H1 (cell line): Measurements from ENCODE around the gene HSPA5. TPM values are rescaled to one million over a fixed set of nuclear protein-coding genes. Genes with fewer than 3 reads are reported as not detected.
"Not testable (repeated sequence)": the region's sequence is repeated elsewhere in the genome, so short reads cannot be mapped to it uniquely, and the experiment has no call there.

Experiments used
- CTCF ChIA-PET: fragments of 300-600 bp; sonication (Branson Sonifier 250); formaldehyde crosslinking; loops from one replicate; lab custom pipeline; 2021; ENCODE audit not compliant: partially characterized antibody; lab: Charles Lee
- POLR2A ChIA-PET: fragments of 300-600 bp; sonication (Branson Sonifier 250); formaldehyde crosslinking; loops from one replicate; lab custom pipeline; 2021; ENCODE audit warnings: inconsistent platforms; ENCODE audit not compliant: partially characterized antibody; lab: Charles Lee
- DNase-seq, 2 experiments: peaks; one replicate each; pipeline versions ENCODE4 v3.0.0 to v3.0.0-alpha.2; 2010 to 2022; ENCODE audit warnings: low spot score in 2 of 2, low read depth in 1 of 2, mixed read lengths in 1 of 2
- FAIRE-seq: peaks from 2 replicates; lab custom pipeline; 2011; peaks lifted over from hg19 to GRCh38; lab: Jason Lieb, UNC
- H2AFZ ChIP-seq: 2 replicates; pipeline ENCODE4 v1.8.1; 2012; ENCODE audit warnings: low read length, inconsistent platforms
- H2AK5ac ChIP-seq: 2 replicates; pipeline ENCODE4 v1.6.1; 2013; ENCODE audit warnings: low read depth, low read length
- H2BK120ac ChIP-seq: replicated peaks from 2 replicates; pipeline ENCODE3; 2013; ENCODE audit warnings: low read depth, low read length, inconsistent platforms
- H2BK12ac ChIP-seq: 2 replicates; pipeline ENCODE4 v1.6.1; 2013; ENCODE audit warnings: low read depth, low read length
- H2BK15ac ChIP-seq: 2 replicates; pipeline ENCODE4 v1.6.1; 2013; ENCODE audit warnings: low read length
- H2BK20ac ChIP-seq: 2 replicates; pipeline ENCODE4 v1.6.1; 2013; ENCODE audit warnings: low read length
- H2BK5ac ChIP-seq: 2 replicates; pipeline ENCODE4 v1.6.1; 2013; ENCODE audit warnings: low read depth, low read length
- H3K14ac ChIP-seq: 2 replicates; pipeline ENCODE4 v1.6.1; 2013; ENCODE audit warnings: inconsistent platforms; ENCODE audit not compliant: insufficient read length
- H3K18ac ChIP-seq: 2 replicates; pipeline ENCODE4 v1.6.1; 2013; ENCODE audit warnings: low read length; ENCODE audit errors: extremely low read depth
- H3K23ac ChIP-seq: 2 replicates; pipeline ENCODE4 v1.6.1; 2013; ENCODE audit warnings: inconsistent platforms; ENCODE audit not compliant: insufficient read length
- H3K23me2 ChIP-seq: 2 replicates; pipeline ENCODE4 v1.6.1; 2013; ENCODE audit warnings: low read depth, low read length
- H3K27ac ChIP-seq: 2 replicates; pipeline ENCODE4 v1.6.1; 2011; ENCODE audit warnings: low read depth, low read length, inconsistent platforms
- H3K27me3 ChIP-seq, 4 experiments: replicated peaks in 1 of 4; 1 replicate in 1 of 4; 2 replicates in 3 of 4; pipeline versions ENCODE4 v1.6.1 to v1.8.1; 2011 to 2013; ENCODE audit warnings: low read length in 3 of 4, mild to moderate bottlenecking in 3 of 4, inconsistent platforms in 2 of 4, mixed read lengths in 2 of 4, moderate library complexity in 1 of 4; ENCODE audit not compliant: control insufficient read depth in 3 of 4, insufficient read depth in 3 of 4; ENCODE audit errors: extremely low read depth in 1 of 4
- H3K36me3 ChIP-seq, 4 experiments: 2 replicates each; pipeline versions ENCODE4 v1.6.1 to v1.8.1; 2011 to 2013; ENCODE audit warnings: mild to moderate bottlenecking in 4 of 4, low read length in 3 of 4, moderate library complexity in 2 of 4, control low read depth in 1 of 4, inconsistent platforms in 1 of 4; ENCODE audit not compliant: insufficient read depth in 4 of 4, control insufficient read depth in 2 of 4
- H3K4ac ChIP-seq: replicated peaks from 2 replicates; pipeline ENCODE3; 2013; ENCODE audit warnings: low read length, low read depth, mixed read lengths, inconsistent platforms; ENCODE audit not compliant: insufficient read length
- H3K4me1 ChIP-seq, 4 experiments: replicated peaks in 1 of 4; 1 replicate in 1 of 4; 2 replicates in 3 of 4; pipeline versions ENCODE4 v1.6.1 to v1.8.1; 2011 to 2013; ENCODE audit warnings: low read length in 3 of 4, inconsistent platforms in 2 of 4, mixed read lengths in 1 of 4; ENCODE audit not compliant: insufficient read depth in 4 of 4, control insufficient read depth in 3 of 4
- H3K4me2 ChIP-seq, 2 experiments: 2 replicates each; pipeline versions ENCODE4 v1.6.1 to v1.8.1; 2011 to 2013; ENCODE audit warnings: low read depth in 2 of 2, low read length in 2 of 2, control low read depth in 1 of 2, inconsistent platforms in 1 of 2, mild to moderate bottlenecking in 1 of 2; ENCODE audit not compliant: insufficient read depth in 1 of 2
- H3K4me3 ChIP-seq, 4 experiments: fragments of 200-600, 300-600 bp in 1 of 4; sonication (generic), shearing (Covaris generic), sonication (Bioruptor Twin) in 1 of 4; 2 replicates each; pipeline versions ENCODE4 v1.5.1 to v1.8.1; 2011 to 2016; ENCODE audit warnings: low read length in 4 of 4, low read depth in 3 of 4, control low read depth in 2 of 4, inconsistent platforms in 2 of 4, mild to moderate bottlenecking in 2 of 4, mixed read lengths in 1 of 4, moderate library complexity in 1 of 4; ENCODE audit not compliant: insufficient read depth in 2 of 4; ENCODE audit errors: extremely low read depth in 1 of 4
- H3K56ac ChIP-seq: replicated peaks from 2 replicates; pipeline ENCODE3; 2013; ENCODE audit warnings: low read depth, mild to moderate bottlenecking, mixed read lengths, low read length, inconsistent platforms; ENCODE audit not compliant: insufficient read length
- H3K79me1 ChIP-seq: 2 replicates; pipeline ENCODE4 v1.6.1; 2013; ENCODE audit warnings: low read depth, low read length, control low read depth
- H3K79me2 ChIP-seq, 2 experiments: 2 replicates each; pipeline versions ENCODE4 v1.6.1 to v1.8.1; 2012 to 2013; ENCODE audit warnings: low read length in 2 of 2, mild to moderate bottlenecking in 2 of 2, inconsistent platforms in 1 of 2; ENCODE audit not compliant: insufficient read depth in 2 of 2, control insufficient read depth in 1 of 2
- H3K9ac ChIP-seq, 4 experiments: replicated peaks in 1 of 4; 1 replicate in 1 of 4; 2 replicates in 3 of 4; pipeline versions ENCODE4 v1.6.1 to v1.8.1; 2011 to 2013; ENCODE audit warnings: low read depth in 3 of 4, low read length in 3 of 4, control low read depth in 2 of 4, mild to moderate bottlenecking in 2 of 4, moderate library complexity in 2 of 4, inconsistent platforms in 1 of 4; ENCODE audit errors: extremely low read depth in 1 of 4
- H3K9me3 ChIP-seq, 2 experiments: 2 replicates each; pipeline versions ENCODE4 v1.6.1 to v1.8.1; 2012 to 2013; ENCODE audit warnings: mild to moderate bottlenecking in 2 of 2, moderate library complexity in 2 of 2, control low read depth in 1 of 2, inconsistent platforms in 1 of 2, low read depth in 1 of 2, low read length in 1 of 2, mixed read lengths in 1 of 2; ENCODE audit not compliant: insufficient read depth in 2 of 2
- H4K20me1 ChIP-seq, 2 experiments: replicated peaks in 1 of 2; 2 replicates each; pipeline versions ENCODE3 to v1.8.1; 2011 to 2013; ENCODE audit warnings: inconsistent platforms in 2 of 2, low read length in 2 of 2, mild to moderate bottlenecking in 1 of 2; ENCODE audit not compliant: insufficient read depth in 2 of 2, control insufficient read depth in 1 of 2
- H4K5ac ChIP-seq: 2 replicates; pipeline ENCODE4 v1.6.1; 2013; ENCODE audit warnings: low read length, low read depth, mixed read lengths, inconsistent platforms; ENCODE audit not compliant: insufficient read length
- H4K8ac ChIP-seq: 2 replicates; pipeline ENCODE4 v1.8.0; 2013; ENCODE audit warnings: mild to moderate bottlenecking, moderate library complexity, low read length, inconsistent platforms; ENCODE audit not compliant: insufficient read depth; ENCODE audit errors: extremely low read depth
- H4K91ac ChIP-seq: replicated peaks from 2 replicates; pipeline ENCODE3; 2013; ENCODE audit warnings: low read length, mixed read lengths, inconsistent platforms; ENCODE audit not compliant: insufficient read length
- WGBS, 2 experiments: shearing (Covaris generic) in 1 of 2; methylation state at CpG; one replicate each; pipeline versions ENCODE4 v1.1.6 to v1.1.7; 2013 to 2015; ENCODE audit warnings: low lambda C conversion rate in 2 of 2, mixed read lengths in 2 of 2, inconsistent platforms in 1 of 2, low coverage in 1 of 2, missing lambda C conversion rate in 1 of 2; ENCODE audit not compliant: insufficient replicate concordance in 2 of 2, insufficient coverage in 1 of 2, insufficient read length in 1 of 2; ENCODE audit errors: extremely low coverage in 1 of 2, missing lambda C conversion rate in 1 of 2; 5-methylcytosine and 5-hydroxymethylcytosine counted together
- polyA plus RNA-seq, 7 experiments: library from polyadenylated mRNA; depleted of rRNA in 3 of 7; stranded (reverse) in 5 of 7; unstranded in 2 of 7; fragments of >200 nt in 5 of 7; fragments of 200-250 nt in 2 of 7; gene quantifications; 1 replicate in 5 of 7; 2 replicates in 1 of 7; 4 replicates in 1 of 7; pipeline versions ENCODE4 v1.2.1 to v1.2.3, GENCODE V29; 2011 to 2013; ENCODE audit warnings: missing spikeins in 2 of 7, mixed read lengths in 2 of 7
- total RNA-seq: library from RNA; stranded (reverse); fragmentation: NEBNext Ultra II Directional; extraction: Animal tissue kit (Norgen Biotek cat#: 25700); gene quantifications from 2 replicates; pipeline ENCODE4 v1.2.1, GENCODE V29; 2021

HSPA5 gene
- total and polyA plus RNA-seq, 2 of the 8 experiments (the other 6 are each of a cell fraction or from before 2014, with no cell fraction given): 91.3 to 352 TPM

- H3K4me2 ChIP-seq, H4K91ac ChIP-seq, H3K27ac ChIP-seq, H3K9ac ChIP-seq, H3K14ac ChIP-seq, H3K4ac ChIP-seq, H4K8ac ChIP-seq, DNase-seq, H2BK20ac ChIP-seq, H2AFZ ChIP-seq, H3K18ac ChIP-seq, H2AK5ac ChIP-seq, H3K9me3 ChIP-seq, FAIRE-seq, H2BK15ac ChIP-seq, H3K27me3 ChIP-seq, H3K23me2 ChIP-seq, H3K23ac ChIP-seq, H3K56ac ChIP-seq, H3K79me1 ChIP-seq, H2BK120ac ChIP-seq, H4K20me1 ChIP-seq, H3K4me3 ChIP-seq, H2BK5ac ChIP-seq, H3K36me3 ChIP-seq, H3K4me1 ChIP-seq, H4K5ac ChIP-seq, H2BK12ac ChIP-seq: not testable (repeated sequence)
- CTCF ChIA-PET: interaction anchor here (0.6 kb wide), 1 partner anchor 59 kb away, joined by 6 read pairs; no protein-coding TSS in a partner anchor
- peaks cover 0 to 52% of the 10 kb centered on the region in 2 experiments; a peak in 2 of 4 replicates for H3K79me2 ChIP-seq
- POLR2A ChIA-PET: interaction anchor here (0.9 kb wide), 1 partner anchor 23 kb away, joined by 3 read pairs; the partner anchor contains the start of gene HSPA5
- 91% methylated on average over 7 of the region's 7 CpGs; no CpG with 5 or more reads in 1 of the 2 experiments for WGBS, 2 experiments
Observed at GRCh38 chr9:125264068-125264467, 22.9 kb upstream of the HSPA5 start.
